GM23248 (cell line): Measurements from ENCODE around the gene FBXO46. TPM values are rescaled to one million over a fixed set of nuclear protein-coding genes. Genes with fewer than 3 reads are reported as not detected.

Experiments used
- DNase-seq: peaks from one replicate; pipeline ENCODE4 v3.0.0-alpha.2; 2015
- H2AFZ ChIP-seq: fragments of 200-600 bp; sonication (generic); 2 replicates; pipeline ENCODE4 v1.6.1; 2016; ENCODE audit warnings: antibody characterized with exemption
- H3F3A ChIP-seq: fragments of 200-600 bp; sonication (generic); 2 replicates; pipeline ENCODE4 v1.6.1; 2016; ENCODE audit warnings: mild to moderate bottlenecking, antibody characterized with exemption, mixed run types; ENCODE audit not compliant: insufficient read depth
- H3K27ac ChIP-seq: fragments of 200-600 bp; sonication (generic); 2 replicates; pipeline ENCODE4 v1.5.1; 2016; ENCODE audit warnings: mild to moderate bottlenecking
- H3K27me3 ChIP-seq: fragments of 200-600 bp; sonication (generic); replicated peaks from 2 replicates; pipeline ENCODE4 v1.6.1; 2016; ENCODE audit warnings: mild to moderate bottlenecking; ENCODE audit not compliant: insufficient read depth
- H3K36me3 ChIP-seq: fragments of 200-600 bp; sonication (generic); 2 replicates; pipeline ENCODE4 v1.6.1; 2016; ENCODE audit warnings: low read depth, mild to moderate bottlenecking
- H3K4me1 ChIP-seq: fragments of 200-600 bp; sonication (generic); 2 replicates; pipeline ENCODE4 v1.6.1; 2016; ENCODE audit warnings: mild to moderate bottlenecking; ENCODE audit not compliant: insufficient read depth
- H3K4me2 ChIP-seq: fragments of 200-600 bp; sonication (generic); one replicate; pipeline ENCODE4 v1.6.1; 2016; ENCODE audit warnings: mild to moderate bottlenecking; ENCODE audit not compliant: unreplicated experiment
- H3K4me3 ChIP-seq: fragments of 200-600 bp; sonication (generic); 2 replicates; pipeline ENCODE4 v1.5.1; 2016; ENCODE audit warnings: mild to moderate bottlenecking
- H3K79me2 ChIP-seq: fragments of 200-600 bp; sonication (generic); 2 replicates; pipeline ENCODE4 v1.6.1; 2016; ENCODE audit warnings: mild to moderate bottlenecking; ENCODE audit not compliant: insufficient read depth
- H3K9ac ChIP-seq: fragments of 200-600 bp; sonication (generic); 2 replicates; pipeline ENCODE4 v1.6.1; 2016; ENCODE audit warnings: mild to moderate bottlenecking
- H3K9me2 ChIP-seq: fragments of 200-600 bp; sonication (generic); 2 replicates; pipeline ENCODE4 v1.6.1; 2016; ENCODE audit warnings: mixed run types, mild to moderate bottlenecking, moderate library complexity; ENCODE audit not compliant: insufficient read depth
- H3K9me3 ChIP-seq: fragments of 200-600 bp; sonication (generic); one replicate; pipeline ENCODE4 v1.6.1; 2017; ENCODE audit warnings: low read depth
- H4K20me1 ChIP-seq: fragments of 200-600 bp; sonication (generic); 2 replicates; pipeline ENCODE4 v1.6.0; 2016; ENCODE audit not compliant: insufficient read depth
- EZH2 ChIP-seq: fragments of 200-600 bp; sonication (generic); IDR thresholded peaks from 2 replicates; pipeline ENCODE4 v1.6.1; 2018; ENCODE audit warnings: antibody characterized with exemption, mild to moderate bottlenecking; ENCODE audit not compliant: insufficient read depth, poor library complexity, severe bottlenecking
- EZH2phosphoT487 ChIP-seq: fragments of 200-600 bp; sonication (generic); IDR thresholded peaks from 2 replicates; pipeline ENCODE4 v1.6.1; 2018; ENCODE audit warnings: antibody characterized with exemption, moderate library complexity, mild to moderate bottlenecking, low read depth; ENCODE audit not compliant: insufficient read depth
- WGBS, 2 experiments: methylation state at CpG; one replicate each; pipeline ENCODE4 v1.1.6; 2015 to 2017; ENCODE audit warnings: low lambda C conversion rate in 2 of 2, low coverage in 1 of 2; ENCODE audit errors: missing lambda C conversion rate in 2 of 2; 5-methylcytosine and 5-hydroxymethylcytosine counted together
- in situ Hi-C: fragments of 300-500 bp; cut with MboI; formaldehyde crosslinking; loops from 2 replicates; pipeline ENCODE4 v1.15.0; 2020
- polyA plus RNA-seq: library from polyadenylated mRNA; unstranded; fragments of >200 nt; fragmentation: Nextera tagmentation; extraction: Ambion mirVana; gene quantifications from 2 replicates; pipeline ENCODE4 v1.2.1, GENCODE V29; 2016
- total RNA-seq: library from RNA; depleted of rRNA; stranded (reverse); fragments of >200 nt; shearing (Covaris generic); gene quantifications from 2 replicates; pipeline ENCODE4 v1.2.3, GENCODE V29; 2014

Gene FBXO46
- total and polyA plus RNA-seq, 2 experiments from 2014 or later: 3.1 to 6.3 TPM

DNA sequence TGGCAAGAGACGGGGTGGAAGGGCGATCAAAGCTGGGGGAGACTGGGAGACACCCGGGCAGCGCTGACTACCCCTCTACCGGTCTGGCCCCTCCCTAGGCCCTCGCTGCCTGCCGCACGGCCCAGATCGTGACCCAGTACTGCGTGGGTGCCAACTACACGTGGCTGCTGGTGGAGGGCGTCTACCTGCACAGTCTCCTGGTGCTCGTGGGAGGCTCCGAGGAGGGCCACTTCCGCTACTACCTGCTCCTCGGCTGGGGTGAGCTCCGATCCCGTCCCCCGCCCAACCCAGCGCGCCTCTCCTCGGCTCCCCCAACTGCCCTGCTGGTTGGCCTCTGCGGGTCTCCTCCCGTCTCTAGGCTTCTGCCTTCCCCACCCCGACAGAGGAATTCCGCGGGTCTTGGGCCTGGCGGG lies 53.8 kb downstream of the FBXO46 start:
- H3K4me1 ChIP-seq: peaks cover 7% of the 10 kb centered on the region
- DNase-seq: no peak
- no peaks in the 10 kb centered on the region for H3K9me2 ChIP-seq
- H3K79me2 ChIP-seq: no peaks in the 10 kb centered on the region
- H3K27ac ChIP-seq: no peak overlapping the region
- TF ChIP-seq EZH2: no peak
- no peak for TF ChIP-seq EZH2phosphoT487
- H3K4me3 ChIP-seq: no peak overlapping the region
- H3K27me3 ChIP-seq: peaks cover 10% of the 10 kb centered on the region
- peaks cover 2% of the 10 kb centered on the region; the same call in 1 of the 2 replicates for H3F3A ChIP-seq
- H2AFZ ChIP-seq: peak overlapping the region; percentile 54
- no peaks in the 10 kb centered on the region for H3K9me3 ChIP-seq
- H3K36me3 ChIP-seq: no peaks in the 10 kb centered on the region
- H3K4me2 ChIP-seq: no peak overlapping the region
- in situ Hi-C loops: no loop called here
- H3K9ac ChIP-seq: no peak overlapping the region
- WGBS, 2 experiments: 7% methylated on average over 12 to 24 of the region's 28 CpGs
- H4K20me1 ChIP-seq: no peaks in the 10 kb centered on the region

DNA sequence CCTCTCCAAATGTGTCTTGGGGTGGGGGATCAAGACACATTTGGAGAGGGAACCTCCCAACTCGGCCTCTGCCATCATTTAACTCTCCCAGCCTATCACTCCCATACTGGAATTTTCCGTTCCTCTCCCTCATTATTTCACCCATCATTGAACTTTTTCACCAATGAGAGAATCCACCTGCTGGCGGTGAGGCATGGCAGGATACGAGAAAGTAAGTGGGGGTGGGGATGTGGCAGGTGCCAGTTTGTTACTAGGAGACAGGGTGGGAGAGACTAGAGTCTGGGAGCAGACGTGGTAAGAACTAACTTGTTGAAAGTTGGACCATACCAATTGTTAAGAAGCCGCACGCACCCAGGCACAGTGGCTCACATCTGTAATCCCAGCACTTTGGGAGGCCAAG lies 55.8 kb downstream of the FBXO46 start:
- no peak overlapping the region for H3K9ac ChIP-seq
- no peaks in the 10 kb centered on the region for H3K79me2 ChIP-seq
- H3K27ac ChIP-seq: no peak overlapping the region
- no peak for DNase-seq
- H3F3A ChIP-seq: no peaks in the 10 kb centered on the region
- H3K4me1 ChIP-seq: peaks cover 7% of the 10 kb centered on the region
- in situ Hi-C loops: no loop called here
- 45 to 47% methylated on average over 7 of the region's 7 CpGs for WGBS, 2 experiments
- peaks cover 17% of the 10 kb centered on the region for H3K27me3 ChIP-seq
- no peaks in the 10 kb centered on the region for H3K9me2 ChIP-seq
- no peak overlapping the region for H3K4me2 ChIP-seq
- H3K9me3 ChIP-seq: no peaks in the 10 kb centered on the region
- no peaks in the 10 kb centered on the region for H3K36me3 ChIP-seq
- no peak for TF ChIP-seq EZH2phosphoT487
- no peak for TF ChIP-seq EZH2
- no peak overlapping the region for H2AFZ ChIP-seq
- H4K20me1 ChIP-seq: no peaks in the 10 kb centered on the region
- no peak overlapping the region for H3K4me3 ChIP-seq

DNA sequence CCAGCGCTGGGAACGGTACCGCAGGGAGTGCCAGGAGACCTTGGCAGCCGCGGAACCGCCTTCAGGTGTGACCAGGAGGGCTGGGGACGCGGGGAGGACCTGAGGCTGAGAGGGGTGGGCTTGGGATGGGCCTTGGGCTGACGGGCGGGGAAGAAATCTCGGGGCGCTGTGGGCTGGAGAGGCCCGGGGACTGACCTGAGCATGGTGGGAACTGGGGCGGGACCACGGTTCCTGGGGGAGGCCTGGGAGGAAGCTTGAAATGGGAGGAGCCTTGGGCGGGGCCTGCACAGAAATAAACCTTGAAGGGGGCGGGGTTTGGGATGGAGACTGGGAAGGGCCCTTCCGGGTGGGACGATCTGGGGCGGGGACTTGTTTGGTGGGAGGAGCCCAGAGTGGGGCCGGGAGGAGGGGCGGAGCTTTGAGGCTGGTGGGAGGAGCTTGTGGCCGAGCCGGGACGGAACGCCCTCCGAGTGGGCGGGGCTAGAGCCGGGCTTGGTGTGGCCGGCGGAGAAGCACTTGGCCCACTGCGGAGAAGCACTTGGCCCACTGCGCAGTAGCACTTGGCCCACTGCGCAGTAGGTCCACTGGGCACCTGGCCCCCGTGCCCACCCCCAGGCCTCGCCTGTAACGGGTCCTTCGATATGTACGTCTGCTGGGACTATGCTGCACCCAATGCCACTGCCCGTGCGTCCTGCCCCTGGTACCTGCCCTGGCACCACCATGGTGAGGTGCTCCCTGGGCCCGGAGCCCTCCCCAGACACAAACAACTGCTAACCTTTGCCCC lies 59.8 kb downstream of the FBXO46 start:
- no peaks in the 10 kb centered on the region for H4K20me1 ChIP-seq
- no peak overlapping the region for H3K4me3 ChIP-seq
- no peak overlapping the region for H3K4me2 ChIP-seq
- H3K9ac ChIP-seq: no peak overlapping the region
- 0 out of 2 replicates have a peak overlapping the region, but pooled peaks have one; percentile 7 for H2AFZ ChIP-seq
- peaks cover 10% of the 10 kb centered on the region for H3K4me1 ChIP-seq
- no peaks in the 10 kb centered on the region for H3K9me2 ChIP-seq
- H3K79me2 ChIP-seq: no peaks in the 10 kb centered on the region
- H3K27me3 ChIP-seq: peaks cover 9% of the 10 kb centered on the region; the same call in 1 of the 2 replicates
- in situ Hi-C loops: no loop called here
- TF ChIP-seq EZH2phosphoT487 (no peak), EZH2 (no peak)
- WGBS, 2 experiments: 15% methylated on average over 18 to 38 of the region's 42 CpGs
- DNase-seq: peak; percentile 77
- H3F3A ChIP-seq: no peaks in the 10 kb centered on the region
- H3K36me3 ChIP-seq: no peaks in the 10 kb centered on the region
- H3K27ac ChIP-seq: no peak overlapping the region
- H3K9me3 ChIP-seq: no peaks in the 10 kb centered on the region

DNA sequence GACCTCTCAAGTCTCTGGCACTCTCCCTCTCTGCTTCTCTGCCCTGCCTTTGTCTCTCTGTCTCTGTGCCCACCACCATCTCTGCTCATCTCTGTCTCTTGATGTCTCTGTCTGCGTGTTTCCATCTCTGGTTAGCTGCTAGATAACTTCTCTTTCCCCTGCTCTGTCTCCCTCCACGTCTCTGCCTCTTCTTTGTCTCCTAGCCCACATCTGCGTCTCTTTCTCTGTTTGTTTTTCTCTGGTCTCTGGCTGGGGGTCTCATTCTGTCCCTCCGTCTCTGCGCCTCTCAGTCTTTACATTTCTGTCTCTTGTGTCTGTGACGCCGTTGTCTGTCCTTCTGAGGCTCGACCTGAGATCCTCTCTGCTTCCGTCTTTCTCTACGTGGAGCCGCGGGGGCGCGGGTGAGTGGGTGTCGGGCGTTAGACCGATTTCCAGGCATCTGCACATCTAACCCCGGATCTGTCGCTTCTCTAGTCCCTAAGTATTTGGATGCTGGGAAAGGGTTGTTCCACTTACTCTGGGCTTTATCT lies 62.3 kb downstream of the FBXO46 start:
- H3K9me3 ChIP-seq: no peaks in the 10 kb centered on the region
- H3K4me1 ChIP-seq: peaks cover 10% of the 10 kb centered on the region
- TF ChIP-seq EZH2 (no peak), EZH2phosphoT487 (no peak)
- 1% methylated on average over 18 to 19 of the region's 19 CpGs for WGBS, 2 experiments
- no peaks in the 10 kb centered on the region for H3K9me2 ChIP-seq
- no peaks in the 10 kb centered on the region for H3K36me3 ChIP-seq
- in situ Hi-C loops: no loop called here
- peak overlapping the region; percentile 53 for H3K9ac ChIP-seq
- H3K27me3 ChIP-seq: 0 out of 2 replicates have a peak, but pooled peaks cover 9% of the 10 kb centered on the region
- H3K79me2 ChIP-seq: no peaks in the 10 kb centered on the region
- peak; percentile 57 for DNase-seq
- no peaks in the 10 kb centered on the region for H3F3A ChIP-seq
- no peak overlapping the region for H3K27ac ChIP-seq
- no peaks in the 10 kb centered on the region for H4K20me1 ChIP-seq
- H3K4me3 ChIP-seq: peak overlapping the region; percentile 67
- peak overlapping the region; percentile 88 for H3K4me2 ChIP-seq
- H2AFZ ChIP-seq: peak overlapping the region; percentile 84
